Activated CD8-positive, alpha-beta T cell treated with anti-CD3 and anti-CD28 coated beads, Interleukin-2, amount 10 ng/mL, durations not matched to agents 7 days and 5 days (primary cell): ENCODE data around the gene PADI3. TPM values are rescaled to one million over a fixed set of nuclear protein-coding genes. Genes with fewer than 3 reads are reported as not detected.
"Not testable (repeated sequence)": the region's sequence is repeated elsewhere in the genome, so short reads cannot be mapped to it uniquely, and the experiment has no call there.

Source experiments
- ATAC-seq: fragments of 150-1000 bp; cut with Tn5 transposase; one replicate; pipeline ENCODE4 v1.10.0; 2021; ENCODE audit warnings: moderate library complexity
- CTCF ChIA-PET: fragments of 350-600 bp; sonication (Branson Sonifier 250); formaldehyde crosslinking; loops from one replicate; lab custom pipeline; 2021; ENCODE audit warnings: antibody characterized with exemption; lab: Charles Lee
- POLR2A ChIA-PET: fragments of 350-600 bp; sonication (Branson Sonifier 250); formaldehyde crosslinking; loops from one replicate; lab custom pipeline; 2021; ENCODE audit warnings: antibody characterized with exemption; lab: Charles Lee
- DNase-seq: peaks from one replicate; pipeline ENCODE4 v3.0.0-alpha.2; 2020
- H3K27ac Mint-ChIP-seq: one replicate; pipeline ENCODE4 v1.8.0; 2021; ENCODE audit warnings: mild to moderate bottlenecking, mixed read lengths
- H3K27me3 Mint-ChIP-seq: one replicate; pipeline ENCODE4 v1.8.0; 2021; ENCODE audit warnings: low read depth, mixed read lengths
- H3K36me3 Mint-ChIP-seq: one replicate; pipeline ENCODE4 v1.8.0; 2021; ENCODE audit warnings: low read depth, mixed read lengths
- H3K4me1 Mint-ChIP-seq: one replicate; pipeline ENCODE4 v1.8.0; 2021; ENCODE audit warnings: low read depth, mixed read lengths
- H3K4me3 Mint-ChIP-seq: one replicate; pipeline ENCODE4 v1.8.0; 2021; ENCODE audit warnings: mild to moderate bottlenecking, mixed read lengths
- H3K9me3 Mint-ChIP-seq: one replicate; pipeline ENCODE4 v1.8.0; 2022; ENCODE audit warnings: mixed read lengths; ENCODE audit not compliant: insufficient read depth
- total RNA-seq, 2 experiments: library from RNA; stranded (reverse); gene quantifications; one replicate each; pipeline ENCODE4 v1.2.3, GENCODE V29; 2021

Gene PADI3
- total RNA-seq, 2 experiments from 2014 or later = not detected

- no peak overlapping the region for H3K27ac Mint-ChIP-seq
- no peak for DNase-seq
- H3K4me3 Mint-ChIP-seq = no peak overlapping the region
- ChIA-PET POLR2A (no interaction called here), CTCF (no interaction called here)
- H3K4me1 Mint-ChIP-seq = no peaks in the 10 kb centered on the region
- no peak for ATAC-seq
- no peaks in the 10 kb centered on the region for H3K9me3 Mint-ChIP-seq
- peaks cover 7% of the 10 kb centered on the region for H3K27me3 Mint-ChIP-seq
- H3K36me3 Mint-ChIP-seq = no peaks in the 10 kb centered on the region
Measured at GRCh38 chr1:17313530-17314309, 64.8 kb downstream of the PADI3 start.

GRCh38 chr1:17314491-17314971 lies 65.6 kb downstream of the PADI3 start:
- ChIA-PET POLR2A (no interaction called here), CTCF (no interaction called here)
- DNase-seq (no peak), ATAC-seq (no peak)
- Mint-ChIP-seq H3K9me3 (no peaks in the 10 kb centered on the region), H3K4me1 (no peaks in the 10 kb centered on the region), H3K36me3 (no peaks in the 10 kb centered on the region), H3K27ac (no peak overlapping the region), H3K27me3 (peaks cover 7% of the 10 kb centered on the region), H3K4me3 (no peak overlapping the region)

DNA sequence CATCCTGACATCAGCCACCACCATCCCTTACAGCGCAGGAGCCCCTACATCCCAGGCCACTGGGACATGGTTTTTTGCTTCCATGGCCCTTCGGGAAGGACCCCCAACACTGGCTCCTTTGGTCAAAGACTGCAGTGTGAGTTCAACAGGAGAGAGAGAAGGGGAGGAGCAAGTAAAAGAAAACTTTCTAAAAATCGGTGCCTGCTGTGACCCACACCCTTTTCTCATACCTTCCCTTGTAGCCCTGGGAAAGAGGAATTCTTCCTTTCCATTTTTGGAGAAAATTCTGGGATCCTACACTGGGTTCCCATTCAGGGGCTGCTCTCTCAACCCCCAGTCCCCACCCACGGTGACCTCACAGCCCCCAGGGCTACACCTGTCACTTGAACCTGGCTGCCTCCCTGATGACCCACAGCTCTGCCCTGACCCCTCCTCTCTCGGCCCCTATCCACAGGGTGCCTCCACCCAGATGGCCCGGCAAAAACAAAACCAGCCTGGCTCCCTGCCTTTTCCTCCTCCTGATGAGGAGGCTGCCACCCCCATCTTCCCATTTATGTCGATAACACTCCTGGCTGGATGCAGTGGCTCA lies 66.7 kb downstream of the PADI3 start:
- H3K9me3 Mint-ChIP-seq = no peaks in the 10 kb centered on the region
- H3K27ac Mint-ChIP-seq = no peak overlapping the region
- CTCF ChIA-PET = no interaction called here
- no peaks in the 10 kb centered on the region for H3K27me3 Mint-ChIP-seq
- no peak for ATAC-seq
- no peaks in the 10 kb centered on the region for H3K4me1 Mint-ChIP-seq
- no peak for DNase-seq
- POLR2A ChIA-PET = no interaction called here
- H3K36me3 Mint-ChIP-seq = no peaks in the 10 kb centered on the region
- no peak overlapping the region for H3K4me3 Mint-ChIP-seq

DNA sequence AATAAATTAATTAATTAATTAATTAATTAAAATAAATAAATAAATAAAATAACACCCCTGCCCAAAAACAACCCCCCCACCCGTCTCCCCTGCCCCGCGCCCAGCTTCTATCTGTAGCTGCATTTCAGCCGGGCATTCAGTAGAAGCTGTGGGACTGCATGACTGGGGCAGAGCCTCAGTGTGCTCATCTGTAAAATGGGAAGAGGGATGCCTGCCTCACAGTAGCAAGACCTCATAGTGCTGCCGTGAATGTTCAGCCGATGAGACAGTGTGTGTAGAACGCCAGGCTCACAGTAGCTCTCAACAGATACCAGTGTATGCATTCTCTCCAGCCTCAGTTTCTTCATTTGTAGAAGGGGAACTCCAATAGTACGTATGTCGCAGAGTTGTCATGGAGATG lies 67.8 kb downstream of the PADI3 start:
- POLR2A ChIA-PET = no interaction called here
- H3K27ac Mint-ChIP-seq = no peak overlapping the region

DNA sequence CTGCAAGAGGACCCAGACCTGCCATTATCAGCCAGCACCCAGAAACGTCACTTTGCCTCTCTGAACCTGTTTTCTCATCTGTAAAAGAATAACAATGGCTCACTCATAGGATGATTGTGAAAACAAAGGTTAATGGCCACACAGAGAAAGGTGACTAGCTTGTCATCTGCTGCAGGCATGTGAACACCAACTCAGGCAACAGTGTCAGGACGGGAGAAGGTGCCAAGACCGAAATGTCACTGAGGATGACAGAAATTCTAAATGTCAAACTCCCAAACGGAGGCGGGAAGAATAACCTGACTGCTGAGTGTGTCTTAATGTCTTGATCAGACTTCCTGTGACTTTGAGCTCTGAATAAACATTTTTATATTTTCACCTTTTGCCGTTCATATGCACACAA lies 69.4 kb downstream of the PADI3 start:
- Mint-ChIP-seq H3K36me3 (no peaks in the 10 kb centered on the region), H3K27ac (no peak overlapping the region), H3K27me3 (no peaks in the 10 kb centered on the region), H3K4me3 (no peak overlapping the region), H3K4me1 (no peaks in the 10 kb centered on the region), H3K9me3 (no peaks in the 10 kb centered on the region)
- DNase-seq = no peak
- ATAC-seq = no peak
- ChIA-PET CTCF (no interaction called here), POLR2A (no interaction called here)

More for the DNA sequence above, 67.8 kb downstream of the PADI3 start:
- CTCF ChIA-PET = no interaction called here
- Mint-ChIP-seq H3K4me1 (no peaks in the 10 kb centered on the region), H3K36me3 (no peaks in the 10 kb centered on the region), H3K4me3 (no peak overlapping the region), H3K27me3 (no peaks in the 10 kb centered on the region), H3K9me3 (no peaks in the 10 kb centered on the region)
- DNase-seq (no peak), ATAC-seq (no peak)

DNA sequence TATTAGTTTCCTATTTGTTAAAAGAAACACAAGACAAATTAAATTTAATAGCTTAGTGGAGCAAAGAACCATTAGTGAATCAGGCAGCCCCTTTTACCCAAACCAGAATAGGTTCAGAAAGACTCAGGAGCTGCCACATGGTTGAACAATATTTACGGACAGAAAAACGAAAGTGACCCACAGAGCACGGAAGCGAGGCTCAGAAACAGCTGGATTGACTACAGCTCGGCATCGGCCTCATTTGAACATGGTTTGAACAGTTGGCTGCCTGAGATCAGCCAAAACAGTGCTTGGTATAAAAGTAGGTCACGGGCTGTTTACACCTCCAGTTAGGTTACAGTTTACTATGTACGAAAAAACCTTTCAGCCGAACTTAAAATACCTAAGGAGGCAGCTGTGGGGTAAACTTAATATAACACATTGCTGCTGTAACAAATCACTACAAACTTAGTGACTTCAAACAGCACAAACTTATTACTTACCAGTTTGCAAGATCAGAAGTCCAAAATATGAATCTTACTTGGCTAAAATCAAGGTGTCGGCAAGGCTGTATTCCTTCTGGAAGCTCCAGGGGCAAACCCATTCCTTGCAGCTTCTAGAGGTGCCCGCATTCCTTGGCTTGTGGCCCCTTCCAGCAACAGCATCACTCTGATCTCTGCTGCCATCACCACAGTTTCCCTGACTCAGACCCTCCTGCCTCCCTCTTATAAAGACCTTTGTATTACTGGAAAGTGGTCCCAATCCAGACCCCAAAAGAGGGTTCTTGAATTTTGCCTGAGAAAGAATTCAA lies 70.9 kb downstream of the PADI3 start:
- Mint-ChIP-seq H3K27ac (no peak overlapping the region), H3K27me3 (no peaks in the 10 kb centered on the region), H3K36me3 (no peaks in the 10 kb centered on the region), H3K9me3 (no peaks in the 10 kb centered on the region), H3K4me1 (no peaks in the 10 kb centered on the region), H3K4me3 (no peak overlapping the region)
- no peak for ATAC-seq
- POLR2A ChIA-PET = interaction anchor here (0.6 kb wide), 1 partner anchor 158 kb away, joined by 3 read pairs; no protein-coding TSS in a partner anchor
- no peak for DNase-seq
- CTCF ChIA-PET = no interaction called here

- DNase-seq, H3K4me3 Mint-ChIP-seq, H3K36me3 Mint-ChIP-seq, H3K9me3 Mint-ChIP-seq, H3K27me3 Mint-ChIP-seq, ATAC-seq, POLR2A ChIA-PET, H3K4me1 Mint-ChIP-seq, H3K27ac Mint-ChIP-seq: not testable (repeated sequence)
- CTCF ChIA-PET = interaction anchor here (1.5 kb wide), 1 partner anchor 15 kb away, joined by 3 read pairs; no protein-coding TSS in a partner anchor
Measured at GRCh38 chr1:17321857-17322390, 73.0 kb downstream of the PADI3 start.

DNA sequence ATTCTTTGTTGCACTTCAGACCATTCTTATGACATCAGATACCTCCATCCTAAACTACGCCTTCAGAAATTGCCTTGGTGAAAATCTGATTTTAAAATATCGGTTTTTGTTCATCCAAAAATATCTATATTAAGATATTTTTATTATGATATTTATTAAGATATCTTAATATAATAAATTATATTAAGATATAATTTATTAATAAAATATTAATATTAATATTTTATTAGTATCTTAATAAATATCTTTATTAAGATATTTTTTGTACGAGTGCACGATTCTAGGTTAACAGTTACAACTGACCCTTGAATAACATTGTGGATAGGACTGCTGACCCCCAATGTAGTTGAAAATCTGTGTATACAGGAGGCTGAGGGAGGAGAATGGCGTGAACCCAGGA lies 80.0 kb downstream of the PADI3 start:
- POLR2A ChIA-PET = no interaction called here
- Mint-ChIP-seq H3K27me3 (peaks cover 9% of the 10 kb centered on the region), H3K27ac (no peak overlapping the region), H3K9me3 (no peaks in the 10 kb centered on the region), H3K4me1 (no peaks in the 10 kb centered on the region), H3K4me3 (no peak overlapping the region), H3K36me3 (no peaks in the 10 kb centered on the region)
- CTCF ChIA-PET = no interaction called here
- DNase-seq (no peak), ATAC-seq (no peak)

- ChIA-PET POLR2A (no interaction called here), CTCF (no interaction called here)
- DNase-seq = no peak
- no peak for ATAC-seq
- Mint-ChIP-seq H3K27me3 (peaks cover 9% of the 10 kb centered on the region), H3K4me1 (no peaks in the 10 kb centered on the region), H3K36me3 (no peaks in the 10 kb centered on the region), H3K4me3 (no peak overlapping the region), H3K9me3 (no peaks in the 10 kb centered on the region), H3K27ac (no peak overlapping the region)
Measured at GRCh38 chr1:17329610-17330009, 80.7 kb downstream of the PADI3 start.

DNA sequence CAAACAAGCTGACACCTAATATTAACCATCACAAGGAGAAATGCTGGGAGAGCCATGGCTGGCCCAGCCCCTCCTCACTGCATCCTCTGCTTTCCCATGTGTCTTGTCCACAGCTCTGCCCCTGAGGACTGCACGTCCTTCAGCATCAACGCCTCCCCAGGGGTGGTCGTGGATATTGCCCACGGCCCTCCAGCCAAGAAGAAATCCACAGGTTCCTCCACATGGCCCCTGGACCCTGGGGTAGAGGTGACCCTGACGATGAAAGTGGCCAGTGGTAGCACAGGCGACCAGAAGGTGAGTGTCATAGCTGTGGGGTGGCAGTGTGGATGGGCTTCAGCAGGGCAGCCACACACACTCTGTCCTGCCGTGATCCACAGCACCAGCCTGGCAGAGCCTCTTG lies 82.0 kb downstream of the PADI3 start:
- CTCF ChIA-PET = no interaction called here
- H3K36me3 Mint-ChIP-seq = no peaks in the 10 kb centered on the region
- no peak for ATAC-seq

DNA sequence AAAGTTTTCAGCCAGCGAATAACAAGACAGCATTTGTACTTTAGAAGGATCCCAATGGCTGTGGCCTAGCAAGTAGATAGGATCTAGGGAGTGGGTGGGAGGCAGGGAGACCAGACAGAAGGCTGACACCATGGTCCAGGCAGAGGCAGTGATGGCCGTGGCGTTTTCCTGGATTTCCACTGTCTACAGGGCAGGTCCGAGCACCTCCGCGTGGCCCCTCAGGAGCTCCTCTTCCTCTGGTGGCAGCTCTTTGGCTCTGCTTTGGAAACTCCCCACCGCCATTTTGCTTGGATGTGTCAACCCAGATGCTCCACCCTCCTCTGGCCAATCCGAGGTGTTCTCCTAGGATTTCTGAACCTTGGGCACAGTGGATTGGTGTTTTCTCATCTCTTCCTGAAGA lies 84.2 kb downstream of the PADI3 start:
- Mint-ChIP-seq H3K27me3 (no peaks in the 10 kb centered on the region), H3K9me3 (no peaks in the 10 kb centered on the region), H3K4me3 (no peak overlapping the region), H3K36me3 (no peaks in the 10 kb centered on the region), H3K4me1 (no peaks in the 10 kb centered on the region), H3K27ac (no peak overlapping the region)
- no peak for DNase-seq
- ChIA-PET POLR2A (no interaction called here), CTCF (interaction anchor here (0.7 kb wide), 1 partner anchor 9 kb away, joined by 3 read pairs; no protein-coding TSS in a partner anchor)
- ATAC-seq = no peak

More for the DNA sequence above, 82.0 kb downstream of the PADI3 start:
- Mint-ChIP-seq H3K4me3 (no peak overlapping the region), H3K27me3 (peaks cover 7% of the 10 kb centered on the region), H3K27ac (no peak overlapping the region), H3K9me3 (no peaks in the 10 kb centered on the region), H3K4me1 (no peaks in the 10 kb centered on the region)
- POLR2A ChIA-PET = no interaction called here
- DNase-seq = no peak
